ENCODE measurements around the gene STK17A.
"Not testable (repeated sequence)": the region's sequence is repeated elsewhere in the genome, so short reads cannot be mapped to it uniquely, and the experiment has no call there.

The STK17A gene

GRCh38 chr7:43602256-43602655 lies 19.3 kb downstream of the STK17A start:
- no peak for DNase-seq

- no peak for DNase-seq
These were observed 21.3 kb downstream of the STK17A start for GRCh38 chr7:43604251-43604650.

- DNase-seq, result no peak
These were observed 26.2 kb downstream of the STK17A start for GRCh38 chr7:43609097-43609496.

GRCh38 chr7:43612128-43612527 lies 29.2 kb downstream of the STK17A start:
- DNase-seq, result no peak

- DNase-seq, result no peak
These were observed 30.0 kb downstream of the STK17A start for GRCh38 chr7:43612599-43613589.

- DNase-seq, result no peak
These were observed 32.7 kb downstream of the STK17A start for GRCh38 chr7:43615558-43616145.

GRCh38 chr7:43616977-43617376 lies 34.1 kb downstream of the STK17A start:
- no peak for DNase-seq

- DNase-seq, result no peak
These were observed 35.2 kb downstream of the STK17A start for GRCh38 chr7:43618073-43618472.

GRCh38 chr7:43619213-43620012 lies 36.5 kb downstream of the STK17A start:
- DNase-seq, result no peak

- peak in 1 of 2 donors; percentile 30 for DNase-seq
These were observed 39.0 kb downstream of the STK17A start for GRCh38 chr7:43621729-43622448.

- no peak for DNase-seq
These were observed 41.2 kb downstream of the STK17A start for GRCh38 chr7:43624156-43624555.

- peak; percentile 83 to 87 for DNase-seq
These were observed 42.5 kb downstream of the STK17A start for GRCh38 chr7:43625453-43625852.

- no peak for DNase-seq
These were observed 43.1 kb downstream of the STK17A start for GRCh38 chr7:43625980-43626379.

- no peak for DNase-seq
These were observed 43.8 kb downstream of the STK17A start for GRCh38 chr7:43626695-43627094.

GRCh38 chr7:43627798-43628197 lies 44.9 kb downstream of the STK17A start:
- not testable (repeated sequence) for DNase-seq

GRCh38 chr7:43628431-43628830 lies 45.5 kb downstream of the STK17A start:
- DNase-seq, result no peak

GRCh38 chr7:43629857-43630256 lies 46.9 kb downstream of the STK17A start:
- DNase-seq, result no peak

GRCh38 chr7:43630482-43630881 lies 47.6 kb downstream of the STK17A start:
- DNase-seq, result no peak

GRCh38 chr7:43631559-43631958 lies 48.7 kb downstream of the STK17A start:
- DNase-seq, result no peak

GRCh38 chr7:43632746-43633145 lies 49.8 kb downstream of the STK17A start:
- DNase-seq, result no peak

GRCh38 chr7:43634384-43634783 lies 51.5 kb downstream of the STK17A start:
- DNase-seq, result no peak

- DNase-seq, result no peak
These were observed 53.2 kb downstream of the STK17A start for GRCh38 chr7:43636093-43636492.

Data from CD4-positive, alpha-beta T cell treated with Interleukin-4 for 1 hour (primary cell).